HepG2 (cell line): Measurements from ENCODE around the gene ETFA. TPM values are rescaled to one million over a fixed set of nuclear protein-coding genes. Genes with fewer than 3 reads are reported as not detected.
A peak's percentile ranks its signal among the peaks of the same experiment; 100 is the strongest.

ENCODE experiments used
- HNF1B ChIP-seq: sonication (generic); formaldehyde crosslinking; IDR thresholded peaks from 2 replicates; pipeline ENCODE4 v1.5.1; 2020; ENCODE audit warnings: mild to moderate bottlenecking, moderate library complexity, missing genetic modification reagents
- HNRNPLL ChIP-seq: fragments of 200-400 bp; formaldehyde crosslinking; IDR thresholded peaks from 2 replicates; pipeline ENCODE4 v1.6.1; 2017; ENCODE audit warnings: mild to moderate bottlenecking, low read depth, low read length; ENCODE audit not compliant: poor library complexity, severe bottlenecking
- KDM5A ChIP-seq: fragments of 200-600 bp; sonication (generic); IDR thresholded peaks from 2 replicates; pipeline ENCODE4 v1.7.0; 2018; ENCODE audit warnings: antibody characterized with exemption, mild to moderate bottlenecking, low read length, borderline replicate concordance
- MEF2D ChIP-seq: sonication (generic); formaldehyde crosslinking; IDR thresholded peaks from 2 replicates; pipeline ENCODE4 v1.5.1; 2020; ENCODE audit warnings: mild to moderate bottlenecking, missing genetic modification reagents
- MEIS2 ChIP-seq: sonication (generic); formaldehyde crosslinking; IDR thresholded peaks from 2 replicates; pipeline ENCODE4 v1.9.0; 2021; ENCODE audit warnings: mild to moderate bottlenecking, missing genetic modification reagents
- SMARCC2 ChIP-seq: fragments of 450-650 bp; IDR thresholded peaks from 2 replicates; pipeline ENCODE4 v1.6.1; 2017; ENCODE audit warnings: antibody characterized with exemption, mild to moderate bottlenecking
- ZHX1 ChIP-seq: sonication (generic); formaldehyde crosslinking; IDR thresholded peaks from 2 replicates; pipeline ENCODE4 v1.8.1; 2022; ENCODE audit warnings: low read depth, mild to moderate bottlenecking, missing genetic modification reagents
- ZNF121 ChIP-seq: sonication (generic); formaldehyde crosslinking; IDR thresholded peaks from 2 replicates; pipeline ENCODE4 v1.5.0; 2020; ENCODE audit warnings: mild to moderate bottlenecking, missing genetic modification reagents
- ZNF143 ChIP-seq: sonication (generic); formaldehyde crosslinking; IDR thresholded peaks from 2 replicates; pipeline ENCODE4 v1.4.0; 2020; ENCODE audit warnings: missing genetic modification reagents
- ZNF207 ChIP-seq: fragments of 450-650 bp; IDR thresholded peaks from 2 replicates; pipeline ENCODE4 v1.6.1; 2016; ENCODE audit warnings: antibody characterized with exemption, borderline replicate concordance
- ZNF503 ChIP-seq: sonication (generic); formaldehyde crosslinking; IDR thresholded peaks from 2 replicates; pipeline ENCODE4 v1.4.0; 2020; ENCODE audit warnings: missing genetic modification reagents
- ZNF512 ChIP-seq: sonication (generic); formaldehyde crosslinking; IDR thresholded peaks from 2 replicates; pipeline ENCODE4 v1.4.0; 2020; ENCODE audit warnings: mild to moderate bottlenecking, missing genetic modification reagents
- ZNF543 ChIP-seq: sonication (generic); formaldehyde crosslinking; IDR thresholded peaks from 2 replicates; pipeline ENCODE4 v1.4.0; 2020; ENCODE audit warnings: mild to moderate bottlenecking, missing genetic modification reagents
- ZNF558 ChIP-seq: sonication (generic); formaldehyde crosslinking; IDR thresholded peaks from 2 replicates; pipeline ENCODE4 v1.9.0; 2022; ENCODE audit warnings: mild to moderate bottlenecking, missing genetic modification reagents, borderline replicate concordance
- ZNF580 ChIP-seq: IDR thresholded peaks from 2 replicates; pipeline ENCODE4 v1.6.1; 2016; ENCODE audit warnings: low read depth, borderline replicate concordance
- ZNF619 ChIP-seq: sonication (generic); formaldehyde crosslinking; IDR thresholded peaks from 2 replicates; pipeline ENCODE4 v1.4.0; 2020; ENCODE audit warnings: mild to moderate bottlenecking, missing genetic modification reagents
- ZNF784 ChIP-seq: sonication (generic); formaldehyde crosslinking; IDR thresholded peaks from 2 replicates; pipeline ENCODE4 v1.5.1; 2020; ENCODE audit warnings: missing genetic modification reagents, mild to moderate bottlenecking, borderline replicate concordance
- polyA plus RNA-seq, 8 experiments: library from polyadenylated mRNA; depleted of rRNA in 3 of 8; stranded (reverse) in 7 of 8; unstranded in 1 of 8; fragments of >200 nt; fragmentation: Illumina TruSeq in 4 of 8; extraction: Trizol in 4 of 8; gene quantifications; 2 replicates each; pipeline versions ENCODE4 v1.2.1 to v1.2.3, GENCODE V29; 2011 to 2016; ENCODE audit warnings: low read depth in 4 of 8, missing spikeins in 1 of 8, mixed read lengths in 1 of 8; ENCODE audit not compliant: insufficient read depth in 1 of 8
- total RNA-seq, 5 experiments: library from RNA; depleted of rRNA; stranded (reverse); fragments of >200 nt; fragmentation: Illumina TruSeq; extraction: Trizol; gene quantifications; 2 replicates each; pipeline ENCODE4 v1.2.3, GENCODE V29; 2016; ENCODE audit warnings: low read depth in 1 of 5

Gene ETFA
- total and polyA plus RNA-seq, 2 of the 13 experiments (the other 11 are each of a cell fraction or from before 2014, with no cell fraction given): 291 to 396 TPM

GRCh38 chr15:76337696-76338485 is 26.6 kb upstream of the ETFA start (continued):
- 0 out of 2 replicates have a peak, but pooled peaks have one; percentile 41 for TF ChIP-seq ZNF503 (CRISPR knock-in tag)
- TF ChIP-seq ZNF580 (CRISPR knock-in tag): no peak
- TF ChIP-seq MEIS2 (CRISPR knock-in tag): peak; percentile 76; the same call in 1 of the 2 replicates
- 0 out of 2 replicates have a peak, but pooled peaks have one; percentile 39 for TF ChIP-seq MEF2D (CRISPR knock-in tag)
- TF ChIP-seq ZNF207: no peak
- 0 out of 2 replicates have a peak, but pooled peaks have one; percentile 18 for TF ChIP-seq HNF1B (CRISPR knock-in tag)
- 0 out of 2 replicates have a peak, but pooled peaks have one; percentile 58 for TF ChIP-seq ZNF543 (CRISPR knock-in tag)
- TF ChIP-seq ZNF512 (CRISPR knock-in tag): no peak
- peak; percentile 51; the same call in 1 of the 2 replicates for TF ChIP-seq ZNF143
- TF ChIP-seq ZNF121 (CRISPR knock-in tag): no peak
- TF ChIP-seq SMARCC2: no peak
- TF ChIP-seq ZNF619 (CRISPR knock-in tag): no peak
- TF ChIP-seq KDM5A: no peak; the same call in 1 of the 2 replicates
- TF ChIP-seq HNRNPLL: peak; percentile 53
- no peak for TF ChIP-seq ZNF558 (CRISPR knock-in tag)
- no peak for TF ChIP-seq ZHX1 (CRISPR knock-in tag)
- 0 out of 2 replicates have a peak, but pooled peaks have one; percentile 74 for TF ChIP-seq ZNF784 (CRISPR knock-in tag)
